Nephron (organoid): ENCODE results near the gene SLC28A1.

ENCODE experiments used
- H3K27ac Mint-ChIP-seq, 3 experiments: 2 replicates each; pipeline ENCODE4 v1.8.0; 2020; ENCODE audit warnings: mixed read lengths in 3 of 3, mild to moderate bottlenecking in 2 of 3, moderate library complexity in 1 of 3
- H3K27me3 Mint-ChIP-seq: 2 replicates; pipeline ENCODE4 v1.8.0; 2021; ENCODE audit warnings: low read depth, mild to moderate bottlenecking, moderate library complexity, mixed read lengths
- H3K36me3 Mint-ChIP-seq: 2 replicates; pipeline ENCODE4 v1.8.0; 2020; ENCODE audit warnings: low read depth, mixed read lengths
- H3K4me1 Mint-ChIP-seq: 2 replicates; pipeline ENCODE4 v1.8.0; 2020; ENCODE audit warnings: mixed read lengths
- H3K4me3 Mint-ChIP-seq, 3 experiments: 2 replicates each; pipeline ENCODE4 v1.8.0; 2020; ENCODE audit warnings: mild to moderate bottlenecking in 3 of 3, mixed read lengths in 3 of 3, moderate library complexity in 2 of 3
- H3K9me3 Mint-ChIP-seq: 2 replicates; pipeline ENCODE4 v1.8.0; 2020; ENCODE audit warnings: mixed read lengths
- CTCF ChIP-seq, 3 experiments: fragments of 200-600 bp; sonication (generic); IDR thresholded peaks; one replicate each; pipeline ENCODE4 v1.5.0; 2021; ENCODE audit warnings: antibody characterized with exemption in 3 of 3; ENCODE audit not compliant: unreplicated experiment in 3 of 3

The SLC28A1 gene

GRCh38 chr15:84949043-84949442 is 64.6 kb downstream of the SLC28A1 start:
- Mint-ChIP-seq H3K27ac (no peak overlapping the region), H3K9me3 (no peaks in the 10 kb centered on the region), H3K4me1 (peaks cover 30% of the 10 kb centered on the region), H3K4me3 (no peak overlapping the region), H3K36me3 (no peaks in the 10 kb centered on the region), H3K27me3 (peaks cover 9% of the 10 kb centered on the region)
- TF ChIP-seq CTCF (IDR thresholded peaks at IDR 0.05; ENCODE audit: unreplicated experiment in 3 of 3) = no peak

- H3K27ac Mint-ChIP-seq = no peak overlapping the region
- no peaks in the 10 kb centered on the region for H3K9me3 Mint-ChIP-seq
- no peak overlapping the region for H3K4me3 Mint-ChIP-seq
- H3K4me1 Mint-ChIP-seq = peaks cover 27% of the 10 kb centered on the region
- TF ChIP-seq CTCF (IDR thresholded peaks at IDR 0.05; ENCODE audit: unreplicated experiment in 3 of 3) = no peak
- no peaks in the 10 kb centered on the region for H3K36me3 Mint-ChIP-seq
- peaks cover 9% of the 10 kb centered on the region for H3K27me3 Mint-ChIP-seq
Observed at GRCh38 chr15:84949845-84950569, 65.5 kb downstream of the SLC28A1 start.

GRCh38 chr15:84950570-84951111 is 66.2 kb downstream of the SLC28A1 start:
- no peak for TF ChIP-seq CTCF (IDR thresholded peaks at IDR 0.05; ENCODE audit: unreplicated experiment in 3 of 3)

GRCh38 chr15:84951736-84952135 is 67.3 kb downstream of the SLC28A1 start:
- Mint-ChIP-seq H3K4me3 (no peak overlapping the region), H3K9me3 (no peaks in the 10 kb centered on the region), H3K27ac (no peak overlapping the region), H3K27me3 (peaks cover 9% of the 10 kb centered on the region), H3K36me3 (no peaks in the 10 kb centered on the region), H3K4me1 (peaks cover 39% of the 10 kb centered on the region)
- TF ChIP-seq CTCF (IDR thresholded peaks at IDR 0.05; ENCODE audit: unreplicated experiment in 3 of 3) = no peak

More at GRCh38 chr15:84950570-84951111, 66.2 kb downstream of the SLC28A1 start:
- no peaks in the 10 kb centered on the region for H3K9me3 Mint-ChIP-seq
- no peak overlapping the region for H3K27ac Mint-ChIP-seq
- H3K4me1 Mint-ChIP-seq = peaks cover 33% of the 10 kb centered on the region
- peaks cover 9% of the 10 kb centered on the region for H3K27me3 Mint-ChIP-seq
- H3K4me3 Mint-ChIP-seq = no peak overlapping the region
- no peaks in the 10 kb centered on the region for H3K36me3 Mint-ChIP-seq

GRCh38 chr15:84953136-84953535 is 68.7 kb downstream of the SLC28A1 start:
- Mint-ChIP-seq H3K27me3 (peaks cover 9% of the 10 kb centered on the region), H3K36me3 (no peaks in the 10 kb centered on the region), H3K9me3 (peaks cover 3% of the 10 kb centered on the region), H3K4me1 (peaks cover 37% of the 10 kb centered on the region), H3K4me3 (no peak overlapping the region), H3K27ac (no peak overlapping the region)
- TF ChIP-seq CTCF (IDR thresholded peaks at IDR 0.05; ENCODE audit: unreplicated experiment in 3 of 3) = no peak

- H3K36me3 Mint-ChIP-seq = no peaks in the 10 kb centered on the region
- no peak for TF ChIP-seq CTCF (IDR thresholded peaks at IDR 0.05; ENCODE audit: unreplicated experiment in 3 of 3)
- H3K27ac Mint-ChIP-seq = no peak overlapping the region
- H3K9me3 Mint-ChIP-seq = peaks cover 3% of the 10 kb centered on the region
- peaks cover 9% of the 10 kb centered on the region for H3K27me3 Mint-ChIP-seq
- no peak overlapping the region for H3K4me3 Mint-ChIP-seq
- peaks cover 31% of the 10 kb centered on the region for H3K4me1 Mint-ChIP-seq
Observed at GRCh38 chr15:84953726-84954125, 69.3 kb downstream of the SLC28A1 start.
